M059J (cell line): ENCODE data around the gene CLK4. TPM values are rescaled to one million over a fixed set of nuclear protein-coding genes. Genes with fewer than 3 reads are reported as not detected.

Experiments used
- DNase-seq: peaks from one replicate; pipeline ENCODE4 v3.0.0-alpha.2; 2012; ENCODE audit warnings: low read depth
- total RNA-seq: library from RNA; depleted of rRNA; stranded (reverse); fragments of >200 nt; shearing (Covaris generic); gene quantifications from 2 replicates; pipeline ENCODE4 v1.2.3, GENCODE V29; 2014

CLK4 gene
- total RNA-seq, 1 experiment from 2014 or later = 6.6 TPM

- DNase-seq = no peak
These were observed 10.7 kb upstream of the CLK4 start for GRCh38 chr5:178637356-178638074.

DNA sequence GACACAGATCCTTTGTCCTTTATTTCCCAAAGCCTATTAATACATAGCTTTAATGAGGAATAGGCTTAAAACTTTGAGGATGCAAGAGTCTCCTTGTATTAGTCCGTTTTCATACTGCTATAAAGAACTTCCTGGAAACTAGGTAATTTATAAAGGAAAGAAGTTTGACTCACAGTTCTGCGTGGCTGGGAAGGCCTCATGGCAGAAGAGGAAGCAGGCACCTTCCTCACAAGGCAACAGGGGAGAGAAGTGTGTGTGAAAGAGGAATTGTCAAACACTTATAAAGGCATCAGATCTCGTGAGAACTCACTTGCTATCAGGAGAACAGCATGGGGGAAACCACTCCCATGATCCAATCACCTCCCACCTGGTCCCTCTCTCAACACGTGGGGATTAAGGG lies 5.4 kb upstream of the CLK4 start:
- DNase-seq = no peak

DNA sequence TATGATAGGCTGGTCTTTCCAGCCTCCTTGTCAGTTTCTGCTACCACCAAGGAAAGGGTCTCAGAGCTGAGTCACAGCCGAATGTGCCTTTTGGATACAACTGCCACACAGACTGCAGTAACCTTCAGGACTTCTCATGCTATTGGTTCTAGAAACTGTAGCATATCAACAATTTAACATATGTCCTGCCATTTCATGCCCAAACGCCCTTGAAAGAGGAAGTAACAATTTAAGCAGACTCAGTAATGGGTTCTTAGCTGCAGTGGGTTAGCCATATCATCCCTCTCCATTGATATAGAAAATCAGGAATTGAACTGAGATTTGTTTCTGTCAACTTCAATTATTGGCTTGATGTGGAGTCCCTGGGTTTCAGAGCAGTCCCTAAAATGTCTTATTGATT lies 4.1 kb upstream of the CLK4 start:
- no peak for DNase-seq

GRCh38 chr5:178630475-178630930 lies 3.7 kb upstream of the CLK4 start:
- DNase-seq = peak; percentile 75

- DNase-seq = no peak
These were observed 379 bp upstream of the CLK4 start for GRCh38 chr5:178627259-178627598.

- DNase-seq = peak; percentile 9
These were observed 969 bp downstream of the CLK4 start for GRCh38 chr5:178625679-178626483.

DNA sequence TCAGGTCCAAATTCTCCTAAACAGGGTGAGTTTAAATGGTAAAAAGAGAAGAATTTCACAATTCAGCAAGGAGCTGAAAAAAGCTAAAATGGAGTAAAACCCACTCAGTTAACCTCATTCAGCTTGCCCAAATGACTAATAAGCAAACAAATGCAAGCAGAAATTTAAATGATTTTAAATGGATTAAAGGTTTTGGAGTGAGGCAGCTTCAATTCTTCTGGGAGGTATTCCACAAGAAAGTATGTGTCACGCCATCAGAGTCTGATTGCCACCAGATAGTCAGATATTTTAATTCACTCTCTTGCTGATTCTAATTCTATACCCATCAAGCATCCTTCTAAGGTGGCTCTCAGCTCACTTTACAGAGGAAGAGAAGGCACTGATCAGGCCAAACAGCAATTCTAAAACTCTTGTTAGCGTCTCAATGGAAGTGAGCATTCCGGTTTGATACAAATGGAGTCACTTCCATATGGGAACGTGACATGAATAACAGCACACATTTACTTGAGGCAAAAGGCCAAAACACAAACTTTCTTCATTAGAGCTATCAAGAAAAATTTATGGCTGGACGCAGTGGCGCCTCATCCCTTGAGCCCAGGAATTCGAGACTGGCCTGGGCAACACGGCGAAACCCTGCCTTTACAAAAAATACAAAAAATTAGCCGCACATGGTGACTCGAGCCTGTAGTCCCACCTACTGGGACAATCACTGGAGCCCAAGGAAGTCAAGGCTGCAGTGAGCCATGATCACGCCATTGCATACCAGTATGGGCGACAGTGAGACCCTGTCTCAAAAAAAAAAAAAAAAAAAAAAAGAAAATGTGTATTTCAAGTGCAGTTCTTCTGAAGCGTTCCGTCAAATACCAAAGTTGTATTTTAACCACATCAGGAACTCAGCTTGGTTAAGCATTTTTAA lies 2.0 kb downstream of the CLK4 start:
- peak; percentile 63 for DNase-seq

GRCh38 chr5:178622679-178623247 lies 4.1 kb downstream of the CLK4 start:
- DNase-seq = no peak

DNA sequence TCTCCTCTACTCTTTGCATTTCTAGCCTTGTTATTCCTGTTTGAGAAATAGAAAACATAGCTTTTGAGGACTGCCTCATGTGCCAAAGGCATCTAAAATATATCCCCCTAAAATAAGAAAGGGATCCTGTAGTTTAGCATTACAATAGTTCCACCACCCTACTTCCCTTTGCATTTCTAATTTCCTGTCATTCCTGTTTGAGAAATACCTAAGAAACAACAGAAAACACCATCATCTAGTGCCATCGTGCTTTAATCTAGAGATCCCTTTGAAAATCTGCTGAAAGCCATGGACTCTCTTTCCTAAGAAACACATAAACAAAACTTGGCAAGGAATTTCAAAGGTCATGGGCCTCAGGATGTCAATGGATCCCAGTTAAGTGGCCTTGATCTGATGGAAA lies 7.5 kb downstream of the CLK4 start:
- DNase-seq = no peak

GRCh38 chr5:178612299-178612698 lies 14.6 kb downstream of the CLK4 start:
- DNase-seq = no peak

GRCh38 chr5:178606269-178606668 lies 20.6 kb downstream of the CLK4 start:
- DNase-seq = no peak

GRCh38 chr5:178605788-178606187 lies 21.1 kb downstream of the CLK4 start:
- DNase-seq = no peak

GRCh38 chr5:178602752-178603151 lies 24.1 kb downstream of the CLK4 start:
- peak; percentile 56 for DNase-seq

DNA sequence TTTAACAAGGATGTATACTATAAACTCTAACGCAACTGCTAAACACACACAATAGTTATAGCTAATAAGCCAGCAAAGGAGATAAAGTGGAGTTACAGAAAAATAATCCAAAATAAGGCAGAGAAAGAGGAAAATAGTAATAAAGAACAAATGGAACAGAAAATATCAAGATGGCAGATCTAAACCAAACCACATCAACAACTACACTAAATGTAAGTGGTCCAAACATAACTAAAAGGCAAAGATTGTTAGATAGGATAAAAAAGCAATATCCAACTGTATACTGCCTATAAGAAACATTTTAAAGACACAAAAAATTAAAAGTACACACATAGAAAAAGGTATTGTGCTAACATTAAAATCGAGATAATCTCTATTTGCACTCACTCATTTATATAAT lies 31.1 kb downstream of the CLK4 start:
- no peak for DNase-seq

DNA sequence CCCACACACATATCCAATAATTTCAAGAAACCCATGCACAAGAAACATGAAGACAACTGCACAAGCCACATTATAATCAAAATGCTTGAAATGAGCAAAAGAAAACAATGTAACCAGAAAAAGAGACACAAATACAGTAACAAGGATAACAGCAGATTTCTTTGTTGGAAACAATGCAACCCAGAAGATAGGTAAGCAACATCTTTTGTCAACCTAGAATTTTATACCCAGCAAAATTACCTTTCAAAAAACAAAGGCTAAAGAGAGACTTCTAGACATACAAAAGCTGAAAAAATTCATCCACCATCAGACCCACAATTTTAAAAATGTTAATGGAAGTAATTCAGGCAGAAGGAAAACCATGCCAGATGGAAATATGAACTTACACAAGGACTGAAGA lies 31.7 kb downstream of the CLK4 start:
- DNase-seq = peak; percentile 3

- DNase-seq = no peak
These were observed 35.9 kb downstream of the CLK4 start for GRCh38 chr5:178590924-178591423.

GRCh38 chr5:178590141-178590923 lies 36.5 kb downstream of the CLK4 start, which contains the start of gene COL23A1:
Gene COL23A1, minus strand, starts transcription at chr5:178590393.
- DNase-seq = no peak

- no peak for DNase-seq
These were observed 37.4 kb downstream of the CLK4 start for GRCh38 chr5:178589180-178590140.

DNA sequence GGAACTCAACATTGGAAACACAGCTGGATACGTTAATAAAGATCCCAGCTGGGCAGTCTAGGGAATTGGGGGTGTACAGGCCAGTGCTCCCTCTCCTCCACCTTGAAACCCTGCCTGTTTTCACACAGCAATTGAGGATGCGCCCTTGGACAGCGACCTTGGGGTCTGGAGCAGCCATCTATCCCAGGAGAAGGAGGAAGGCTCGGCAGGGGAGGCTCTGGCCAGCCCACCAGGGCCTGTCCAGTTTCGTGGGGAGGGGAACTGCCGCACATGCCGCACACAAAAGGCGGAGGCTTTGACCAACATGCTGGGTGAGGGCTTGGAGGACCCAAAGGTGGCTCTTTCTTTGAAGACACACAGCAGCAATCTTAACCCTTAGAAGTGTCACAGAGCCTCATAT lies 38.1 kb downstream of the CLK4 start:
- no peak for DNase-seq
